SK-N-SH (cell line): ENCODE data around the gene GDPGP1. TPM values are rescaled to one million over a fixed set of nuclear protein-coding genes. Genes with fewer than 3 reads are reported as not detected.

Source experiments
- CTCF ChIA-PET: fragments of 300-600, 350-600 bp; formaldehyde crosslinking; extraction: SDS; loops from one replicate; lab custom pipeline; 2021; lab: Yijun Ruan, JAX
- POLR2A ChIA-PET: fragments of 350-600 bp; sonication (Branson Sonifier 250); formaldehyde crosslinking; extraction: SDS; loops from one replicate; lab custom pipeline; 2020; ENCODE audit warnings: antibody characterized with exemption, inconsistent platforms; lab: Yijun Ruan, JAX
- DNase-seq: peaks from one replicate; pipeline ENCODE4 v3.0.0; 2012
- H2AFZ ChIP-seq: fragments of 200-600 bp; sonication (generic); 2 replicates; pipeline ENCODE4 v1.8.1; 2016; ENCODE audit warnings: antibody characterized with exemption, mild to moderate bottlenecking, low read depth
- H3F3A ChIP-seq: fragments of 200-600 bp; sonication (generic); replicated peaks from 2 replicates; pipeline ENCODE3; 2016; ENCODE audit warnings: antibody characterized with exemption, mild to moderate bottlenecking; ENCODE audit not compliant: insufficient read depth
- H3K27ac ChIP-seq, 2 experiments: fragments of 200-500 bp in 1 of 2; fragments of 200-600 bp in 1 of 2; sonication (Bioruptor generic) in 1 of 2; sonication (generic), shearing (Covaris generic) in 1 of 2; 2 replicates each; pipeline versions ENCODE4 v1.5.1 to v1.6.1; 2014 to 2016; ENCODE audit warnings: low read depth in 2 of 2, inconsistent platforms in 1 of 2, low read length in 1 of 2, mild to moderate bottlenecking in 1 of 2, mixed read lengths in 1 of 2
- H3K27me3 ChIP-seq: fragments of 200-600 bp; sonication (generic), shearing (Covaris generic); 2 replicates; pipeline ENCODE4 v1.6.1; 2016; ENCODE audit warnings: mixed run types; ENCODE audit not compliant: insufficient read depth
- H3K36me3 ChIP-seq, 2 experiments: fragments of 200-500 bp in 1 of 2; fragments of 200-600 bp in 1 of 2; sonication (Bioruptor generic) in 1 of 2; sonication (generic) in 1 of 2; replicated peaks in 1 of 2; 2 replicates each; pipeline versions ENCODE3 to v1.5.1; 2014 to 2016; ENCODE audit warnings: low read length in 1 of 2, mild to moderate bottlenecking in 1 of 2; ENCODE audit not compliant: insufficient read depth in 2 of 2, control insufficient read depth in 1 of 2
- H3K4me1 ChIP-seq, 2 experiments: fragments of 200-500 bp in 1 of 2; fragments of 200-600 bp in 1 of 2; sonication (Bioruptor generic) in 1 of 2; sonication (generic), shearing (Covaris generic) in 1 of 2; 2 replicates each; pipeline versions ENCODE4 v1.5.1 to v1.6.1; 2014 to 2016; ENCODE audit warnings: low read depth in 1 of 2, low read length in 1 of 2, mixed run types in 1 of 2; ENCODE audit not compliant: insufficient read depth in 2 of 2, control insufficient read depth in 1 of 2
- H3K4me2 ChIP-seq: fragments of 200-600 bp; sonication (generic), shearing (Covaris generic); 2 replicates; pipeline ENCODE4 v1.6.1; 2017; ENCODE audit warnings: mixed run types
- H3K4me3 ChIP-seq, 2 experiments: fragments of 200-500 bp in 1 of 2; fragments of 200-600 bp in 1 of 2; sonication (Bioruptor generic) in 1 of 2; sonication (generic), shearing (Covaris generic) in 1 of 2; 2 replicates each; pipeline versions ENCODE4 v1.5.1 to v1.8.1; 2014 to 2016; ENCODE audit warnings: low read depth in 2 of 2, inconsistent platforms in 1 of 2, low read length in 1 of 2, mild to moderate bottlenecking in 1 of 2, mixed read lengths in 1 of 2, moderate library complexity in 1 of 2
- H3K79me2 ChIP-seq: fragments of 200-600 bp; sonication (generic); 2 replicates; pipeline ENCODE4 v1.8.1; 2017; ENCODE audit warnings: mild to moderate bottlenecking; ENCODE audit not compliant: insufficient read depth
- H3K9ac ChIP-seq: fragments of 200-600 bp; sonication (generic); 2 replicates; pipeline ENCODE4 v1.6.1; 2017; ENCODE audit warnings: mixed run types
- H3K9me2 ChIP-seq: fragments of 200-600 bp; sonication (generic); 2 replicates; pipeline ENCODE4 v1.6.1; 2017; ENCODE audit warnings: mixed run types
- H3K9me3 ChIP-seq: fragments of 200-600 bp; sonication (generic); 2 replicates; pipeline ENCODE4 v1.6.1; 2017; ENCODE audit warnings: mixed run types, mild to moderate bottlenecking, moderate library complexity
- H4K20me1 ChIP-seq: fragments of 200-600 bp; sonication (generic); 2 replicates; pipeline ENCODE4 v1.6.1; 2017; ENCODE audit warnings: mild to moderate bottlenecking, mixed run types; ENCODE audit not compliant: insufficient read depth
- ELF1 ChIP-seq: IDR thresholded peaks from 2 replicates; pipeline ENCODE4 v1.4.0; 2012
- FOXJ3 ChIP-seq: sonication (generic); formaldehyde crosslinking; IDR thresholded peaks from 2 replicates; pipeline ENCODE4 v1.5.1; 2020; ENCODE audit warnings: mild to moderate bottlenecking, missing genetic modification reagents
- GABPA ChIP-seq: IDR thresholded peaks from 2 replicates; pipeline ENCODE4 v1.4.0; 2012; ENCODE audit warnings: low read depth, mild to moderate bottlenecking
- JUND ChIP-seq: IDR thresholded peaks from 2 replicates; pipeline ENCODE4 v1.4.0; 2012
- MXI1 ChIP-seq: IDR thresholded peaks from 2 replicates; pipeline ENCODE4 v1.6.1; 2012; ENCODE audit warnings: mild to moderate bottlenecking, low read depth, low read length, improper control_type of control experiment
- NRF1 ChIP-seq: IDR thresholded peaks from 2 replicates; pipeline ENCODE4 v1.6.1; 2012; ENCODE audit warnings: low read depth, mild to moderate bottlenecking, low read length
- RFX5 ChIP-seq: IDR thresholded peaks from 2 replicates; pipeline ENCODE4 v1.6.1; 2012; ENCODE audit warnings: mild to moderate bottlenecking, improper control_type of control experiment, low read length
- SMC3 ChIP-seq: IDR thresholded peaks from 2 replicates; pipeline ENCODE4 v1.6.1; 2012; ENCODE audit warnings: low read depth, low read length, improper control_type of control experiment
- TEAD4 ChIP-seq: IDR thresholded peaks from 2 replicates; pipeline ENCODE4 v1.4.0; 2012; ENCODE audit warnings: mild to moderate bottlenecking, borderline replicate concordance; ENCODE audit not compliant: insufficient read depth
- WGBS: methylation state at CpG from one replicate; pipeline ENCODE4 v1.1.6; 2017; ENCODE audit warnings: low lambda C conversion rate; 5-methylcytosine and 5-hydroxymethylcytosine counted together
- polyA plus RNA-seq, 3 experiments: library from polyadenylated mRNA; depleted of rRNA; stranded (reverse); fragments of >200 nt; gene quantifications; 2 replicates each; pipeline ENCODE4 v1.2.3, GENCODE V29; 2012

The GDPGP1 gene
- polyA plus RNA-seq, 1 of the 3 experiments (the other 2 are of a cell fraction) = 2.4 TPM

DNA sequence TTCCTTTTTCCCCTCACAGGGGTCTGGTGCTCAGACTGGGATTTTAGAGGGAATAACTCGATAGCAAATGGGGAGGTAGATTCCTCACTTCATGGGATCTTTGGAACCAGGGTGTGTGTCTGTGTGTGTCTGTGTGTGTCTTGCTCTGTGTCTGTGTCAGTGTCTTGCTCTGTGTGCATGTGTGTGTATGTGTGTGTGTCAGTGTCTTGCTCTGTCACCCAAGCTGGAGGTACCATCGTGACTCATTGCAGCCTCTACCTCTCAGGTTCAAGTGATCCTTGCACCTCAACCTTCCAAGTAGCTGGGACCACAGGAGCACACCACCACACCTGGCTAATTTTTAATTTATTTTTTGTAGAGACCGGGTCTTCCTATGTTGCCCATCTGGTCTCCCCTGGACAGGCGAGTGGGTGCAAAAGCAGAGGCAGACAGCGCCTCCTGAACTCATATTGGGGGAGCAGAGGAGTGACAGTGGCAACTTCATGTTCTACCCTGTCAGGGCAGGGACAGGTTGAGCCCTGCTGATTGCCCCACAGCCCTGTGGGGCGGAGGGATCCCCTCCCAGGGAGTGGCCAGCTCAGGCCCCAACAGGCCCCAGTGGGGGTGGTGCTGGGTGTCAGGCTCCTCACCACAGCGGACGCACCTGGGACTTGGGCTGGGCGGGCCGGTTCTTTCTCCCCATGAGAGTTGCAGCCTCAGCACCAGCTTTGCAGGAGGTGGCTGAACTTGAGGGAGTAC is 43.2 kb upstream of the GDPGP1 start:
- Histone ChIP-seq H3K36me3 (no peaks in the 10 kb centered on the region), H3K27me3 (no peaks in the 10 kb centered on the region), H3K9me3 (no peaks in the 10 kb centered on the region), H3K9me2 (no peaks in the 10 kb centered on the region), H3K9ac (no peak overlapping the region), H3K4me3 (no peak overlapping the region), H4K20me1 (no peaks in the 10 kb centered on the region), H2AFZ (no peak overlapping the region), H3K4me2 (no peak overlapping the region), H3F3A (peaks cover 11% of the 10 kb centered on the region), H3K4me1 (peaks cover 8 to 42% of the 10 kb centered on the region in 2 experiments; a peak in 3 of 4 replicates), H3K27ac (peak overlapping the region in 1 of 2 experiments; percentile 87; a peak in 2 of 4 replicates), H3K79me2 (peaks cover 8% of the 10 kb centered on the region)
- ChIA-PET CTCF (interaction anchor here (1.1 to 4.4 kb wide), 5 partner anchors 10 to 129 kb away, joined by 3 to 22 read pairs (median 7); partner anchors contain the start of gene SEMA4B), POLR2A (interaction anchor here (1.3 to 2.1 kb wide), 3 partner anchors 11 to 42 kb away, joined by 3 to 35 read pairs (median 11); partner anchors contain the start of gene SEMA4B)
- DNase-seq = no peak
- TF ChIP-seq GABPA = no peak
- no peak for TF ChIP-seq JUND
- TF ChIP-seq FOXJ3 (CRISPR knock-in tag) = no peak
- TF ChIP-seq TEAD4 = no peak
- no peak for TF ChIP-seq MXI1
- 81% methylated on average over 6 of the region's 10 CpGs for WGBS

DNA sequence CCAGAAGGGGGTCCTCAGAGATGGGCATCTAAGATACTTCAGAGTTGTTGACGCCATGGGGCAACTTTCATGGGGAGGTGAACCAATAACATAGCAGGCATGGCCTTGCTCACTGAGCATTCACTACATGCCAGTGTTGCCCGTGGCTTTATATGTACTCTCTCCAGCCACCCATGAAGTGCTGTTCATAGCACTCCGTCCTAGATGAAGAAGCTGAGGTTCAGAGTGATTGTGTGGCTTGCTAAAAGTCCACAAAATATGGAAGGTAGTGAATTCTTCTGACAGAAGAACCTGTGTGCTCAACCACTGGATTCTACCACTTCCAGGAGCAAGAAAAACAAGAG is 42.7 kb upstream of the GDPGP1 start:
- TF ChIP-seq NRF1 = no peak
- no peak for TF ChIP-seq RFX5
- TF ChIP-seq SMC3 = no peak
- no peak for TF ChIP-seq FOXJ3 (CRISPR knock-in tag)
- TF ChIP-seq ELF1 = no peak
- TF ChIP-seq, all 33 proteins: peak for 0
- no peak for DNase-seq
- Histone ChIP-seq H3K9me2 (no peaks in the 10 kb centered on the region), H3K9ac (0 out of 2 replicates have a peak overlapping the region, but pooled peaks have one; percentile 2), H3K79me2 (peaks cover 8% of the 10 kb centered on the region), H2AFZ (no peak overlapping the region), H3K27ac (peak overlapping the region; percentile 0 to 87; a peak in 3 of 4 replicates), H3K27me3 (no peaks in the 10 kb centered on the region), H3F3A (peaks cover 7% of the 10 kb centered on the region), H3K4me3 (no peak overlapping the region), H3K9me3 (no peaks in the 10 kb centered on the region), H4K20me1 (no peaks in the 10 kb centered on the region), H3K4me2 (0 out of 2 replicates have a peak overlapping the region, but pooled peaks have one; percentile 58), H3K4me1 (peaks cover 8 to 42% of the 10 kb centered on the region in 2 experiments; a peak in 3 of 4 replicates), H3K36me3 (no peaks in the 10 kb centered on the region)
- 66% methylated on average over 3 of the region's 3 CpGs for WGBS
- CTCF ChIA-PET = interaction anchor here (0.8 to 4.4 kb wide), 10 partner anchors 10 to 129 kb away, joined by 3 to 22 read pairs (median 4); partner anchors contain the start of gene SEMA4B
- POLR2A ChIA-PET = interaction anchor here (0.6 to 2.4 kb wide), 4 partner anchors 10 to 89 kb away, joined by 3 to 35 read pairs (median 9); partner anchors contain the start of genes IDH2 and SEMA4B
